ENCODE results near the gene OR6C4.

The OR6C4 gene

GRCh38 chr12:55548756-55549155, 646 bp upstream of the OR6C4 start:
- TF ChIP-seq SIN3A (IDR thresholded peaks at IDR 0.05; ENCODE audit: borderline replicate concordance, insufficient read depth, low read length) (no peak), TAF1 (IDR thresholded peaks at IDR 0.05; ENCODE audit: borderline replicate concordance, insufficient read depth, low read length) (no peak), REST (IDR thresholded peaks at IDR 0.05; ENCODE audit: insufficient read depth in 1 of 2, low read depth in 2 of 2, low read length in 2 of 2) (no peak), FOXP2 (optimal IDR thresholded peaks at IDR 0.05; ENCODE audit: borderline replicate concordance, extremely low read depth, extremely low read length, insufficient read depth) (no peak)

GRCh38 chr12:55554296-55554695, 4.9 kb downstream of the OR6C4 start:
- TF ChIP-seq SIN3A (IDR thresholded peaks at IDR 0.05; ENCODE audit: borderline replicate concordance, insufficient read depth, low read length) (no peak), TAF1 (IDR thresholded peaks at IDR 0.05; ENCODE audit: borderline replicate concordance, insufficient read depth, low read length) (no peak), REST (IDR thresholded peaks at IDR 0.05; ENCODE audit: insufficient read depth in 1 of 2, low read depth in 2 of 2, low read length in 2 of 2) (no peak), POLR2AphosphoS5 (IDR thresholded peaks at IDR 0.05; ENCODE audit: low read depth, low read length) (no peak), FOXP2 (optimal IDR thresholded peaks at IDR 0.05; ENCODE audit: borderline replicate concordance, extremely low read depth, extremely low read length, insufficient read depth) (no peak)

- no peak for TF ChIP-seq REST (IDR thresholded peaks at IDR 0.05; ENCODE audit: insufficient read depth in 1 of 2, low read depth in 2 of 2, low read length in 2 of 2)
- no peak for TF ChIP-seq POLR2AphosphoS5 (IDR thresholded peaks at IDR 0.05; ENCODE audit: low read depth, low read length)
- TF ChIP-seq FOXP2 (optimal IDR thresholded peaks at IDR 0.05; ENCODE audit: borderline replicate concordance, extremely low read depth, extremely low read length, insufficient read depth): no peak
- no peak for TF ChIP-seq SIN3A (IDR thresholded peaks at IDR 0.05; ENCODE audit: borderline replicate concordance, insufficient read depth, low read length)
These were observed 22.8 kb downstream of the OR6C4 start, which contains the start of gene OR2AP1 for GRCh38 chr12:55572168-55572567. Gene OR2AP1, plus strand, starts transcription at chr12:55572468. Its CDS starts 1,947 bp downstream, at chr12:55574415.

- TF ChIP-seq TAF1 (IDR thresholded peaks at IDR 0.05; ENCODE audit: borderline replicate concordance, insufficient read depth, low read length) (no peak), REST (IDR thresholded peaks at IDR 0.05; ENCODE audit: insufficient read depth in 1 of 2, low read depth in 2 of 2, low read length in 2 of 2) (no peak), POLR2AphosphoS5 (IDR thresholded peaks at IDR 0.05; ENCODE audit: low read depth, low read length) (no peak), SIN3A (IDR thresholded peaks at IDR 0.05; ENCODE audit: borderline replicate concordance, insufficient read depth, low read length) (no peak), FOXP2 (optimal IDR thresholded peaks at IDR 0.05; ENCODE audit: borderline replicate concordance, extremely low read depth, extremely low read length, insufficient read depth) (no peak)
These were observed 32.7 kb downstream of the OR6C4 start for GRCh38 chr12:55582066-55582465.

GRCh38 chr12:55585817-55586216, 36.4 kb downstream of the OR6C4 start:
- no peak for TF ChIP-seq REST (IDR thresholded peaks at IDR 0.05; ENCODE audit: insufficient read depth in 1 of 2, low read depth in 2 of 2, low read length in 2 of 2)
- TF ChIP-seq FOXP2 (optimal IDR thresholded peaks at IDR 0.05; ENCODE audit: borderline replicate concordance, extremely low read depth, extremely low read length, insufficient read depth): no peak
- TF ChIP-seq SIN3A (IDR thresholded peaks at IDR 0.05; ENCODE audit: borderline replicate concordance, insufficient read depth, low read length): no peak
- TF ChIP-seq POLR2AphosphoS5 (IDR thresholded peaks at IDR 0.05; ENCODE audit: low read depth, low read length): no peak
- TF ChIP-seq TAF1 (IDR thresholded peaks at IDR 0.05; ENCODE audit: borderline replicate concordance, insufficient read depth, low read length): no peak

Measured in PFSK-1 (cell line).